Breast epithelium (tissue), 3 donors: Measurements from ENCODE around the gene ADGRL4.

ENCODE experiments used
- CTCF ChIP-seq, 3 donors: fragments of 450-650 bp; IDR thresholded peaks; one replicate each; pipeline ENCODE4 v1.5.1; 2016 to 2017; ENCODE audit warnings: antibody characterized with exemption in 3 of 3, mild to moderate bottlenecking in 3 of 3, moderate library complexity in 3 of 3
- POLR2A ChIP-seq: fragments of 450-650 bp; IDR thresholded peaks from one replicate; pipeline ENCODE4 v1.6.1; 2016; ENCODE audit warnings: antibody characterized with exemption, mild to moderate bottlenecking, moderate library complexity
- POLR2AphosphoS5 ChIP-seq, 3 donors: sonication (generic); formaldehyde crosslinking; IDR thresholded peaks; one replicate each; pipeline ENCODE4 v1.6.1; 2017; ENCODE audit warnings: antibody characterized with exemption in 3 of 3

GRCh38 chr1:78902641-78903040 is 103.9 kb downstream of the ADGRL4 start:
- no peak for TF ChIP-seq POLR2A
- TF ChIP-seq CTCF (IDR thresholded peaks at IDR 0.05) = no peak
- no peak for TF ChIP-seq POLR2AphosphoS5 (IDR thresholded peaks at IDR 0.05)
